Measurements from ENCODE around the gene FHIT.

DNA sequence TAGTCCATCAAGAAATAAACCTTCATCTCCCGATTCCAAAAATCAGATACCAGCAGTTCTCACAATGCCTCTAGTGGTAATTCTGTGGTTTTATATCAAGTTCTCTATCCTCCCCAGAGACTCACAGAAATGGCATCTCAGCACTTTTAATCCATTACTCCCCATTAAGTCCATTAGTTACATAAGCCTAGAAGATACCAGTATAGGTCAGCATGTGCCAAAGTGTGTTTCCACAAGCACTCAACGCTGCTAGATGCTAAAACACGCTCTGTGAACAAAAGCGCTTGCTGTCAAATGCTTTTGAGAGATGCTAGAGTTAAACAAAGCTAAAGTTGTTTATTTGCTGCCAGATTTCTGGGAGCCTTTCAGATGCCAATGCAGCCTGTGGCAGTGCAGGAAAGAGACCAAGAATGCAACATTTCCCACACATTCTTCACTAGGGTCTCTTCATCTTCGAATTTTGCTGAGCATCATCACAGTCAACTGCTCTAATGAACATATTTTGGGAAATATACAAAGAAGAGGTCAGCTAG, 1282.7 kb downstream of the FHIT start:
- no peak for TF ChIP-seq POLR2A (IDR thresholded peaks at IDR 0.05)
- TF ChIP-seq, protein P1, sequence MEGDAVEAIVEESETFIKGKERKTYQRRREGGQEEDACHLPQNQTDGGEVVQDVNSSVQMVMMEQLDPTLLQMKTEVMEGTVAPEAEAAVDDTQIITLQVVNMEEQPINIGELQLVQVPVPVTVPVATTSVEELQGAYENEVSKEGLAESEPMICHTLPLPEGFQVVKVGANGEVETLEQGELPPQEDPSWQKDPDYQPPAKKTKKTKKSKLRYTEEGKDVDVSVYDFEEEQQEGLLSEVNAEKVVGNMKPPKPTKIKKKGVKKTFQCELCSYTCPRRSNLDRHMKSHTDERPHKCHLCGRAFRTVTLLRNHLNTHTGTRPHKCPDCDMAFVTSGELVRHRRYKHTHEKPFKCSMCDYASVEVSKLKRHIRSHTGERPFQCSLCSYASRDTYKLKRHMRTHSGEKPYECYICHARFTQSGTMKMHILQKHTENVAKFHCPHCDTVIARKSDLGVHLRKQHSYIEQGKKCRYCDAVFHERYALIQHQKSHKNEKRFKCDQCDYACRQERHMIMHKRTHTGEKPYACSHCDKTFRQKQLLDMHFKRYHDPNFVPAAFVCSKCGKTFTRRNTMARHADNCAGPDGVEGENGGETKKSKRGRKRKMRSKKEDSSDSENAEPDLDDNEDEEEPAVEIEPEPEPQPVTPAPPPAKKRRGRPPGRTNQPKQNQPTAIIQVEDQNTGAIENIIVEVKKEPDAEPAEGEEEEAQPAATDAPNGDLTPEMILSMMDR (IDR thresholded peaks at IDR 0.05): no peak
